Esophagus muscularis mucosa (tissue), 3 donors: ENCODE data around the gene GALNTL6.

ENCODE experiments used
- CTCF ChIP-seq, 3 experiments: fragments of 200-600 bp in 2 of 3; fragments of 450-650 bp in 1 of 3; sonication (generic) in 2 of 3; IDR thresholded peaks; one replicate each; pipeline ENCODE4 v1.5.1; 2017 to 2019; ENCODE audit warnings: antibody characterized with exemption in 3 of 3, mild to moderate bottlenecking in 2 of 3, moderate library complexity in 1 of 3
- POLR2A ChIP-seq: fragments of 450-650 bp; IDR thresholded peaks from one replicate; pipeline ENCODE4 v1.6.1; 2017; ENCODE audit warnings: antibody characterized with exemption, moderate library complexity, mild to moderate bottlenecking, low read depth
- POLR2AphosphoS5 ChIP-seq, 2 donors: sonication (generic); formaldehyde crosslinking; IDR thresholded peaks; one replicate each; pipeline ENCODE4 v1.6.1; 2017; ENCODE audit warnings: antibody characterized with exemption in 2 of 2

GRCh38 chr4:172851534-172851933 is 1038.3 kb downstream of the GALNTL6 start:
- TF ChIP-seq CTCF (IDR thresholded peaks at IDR 0.05) = no peak
- TF ChIP-seq POLR2A = no peak
- TF ChIP-seq POLR2AphosphoS5 (IDR thresholded peaks at IDR 0.05) = no peak
